ENCODE measurements around the gene MRPL9. TPM values are rescaled to one million over a fixed set of nuclear protein-coding genes. Genes with fewer than 3 reads are reported as not detected.

MRPL9 gene
- 10 to 100 TPM; 46.5 to 51.2 (median 50.9) TPM for total RNA-seq
- long read RNA-seq, donor 1, transcript MRPL9-202 (7 exons, 1,296 nt): major isoform, 37 of 48 reads
- long read RNA-seq, donor 1, partial matches to known transcripts: 5 of 48 reads
- long read RNA-seq, donor 1, other reads (novel, unspliced or antisense): 5 of 48 reads
- long read RNA-seq, donor 2, transcript MRPL9-202 (7 exons, 1,296 nt): major isoform, 28 of 32 reads
- long read RNA-seq, donor 2, partial matches to known transcripts: 0 of 32 reads
- long read RNA-seq, donor 2, other reads (novel, unspliced or antisense): 4 of 32 reads

DNA sequence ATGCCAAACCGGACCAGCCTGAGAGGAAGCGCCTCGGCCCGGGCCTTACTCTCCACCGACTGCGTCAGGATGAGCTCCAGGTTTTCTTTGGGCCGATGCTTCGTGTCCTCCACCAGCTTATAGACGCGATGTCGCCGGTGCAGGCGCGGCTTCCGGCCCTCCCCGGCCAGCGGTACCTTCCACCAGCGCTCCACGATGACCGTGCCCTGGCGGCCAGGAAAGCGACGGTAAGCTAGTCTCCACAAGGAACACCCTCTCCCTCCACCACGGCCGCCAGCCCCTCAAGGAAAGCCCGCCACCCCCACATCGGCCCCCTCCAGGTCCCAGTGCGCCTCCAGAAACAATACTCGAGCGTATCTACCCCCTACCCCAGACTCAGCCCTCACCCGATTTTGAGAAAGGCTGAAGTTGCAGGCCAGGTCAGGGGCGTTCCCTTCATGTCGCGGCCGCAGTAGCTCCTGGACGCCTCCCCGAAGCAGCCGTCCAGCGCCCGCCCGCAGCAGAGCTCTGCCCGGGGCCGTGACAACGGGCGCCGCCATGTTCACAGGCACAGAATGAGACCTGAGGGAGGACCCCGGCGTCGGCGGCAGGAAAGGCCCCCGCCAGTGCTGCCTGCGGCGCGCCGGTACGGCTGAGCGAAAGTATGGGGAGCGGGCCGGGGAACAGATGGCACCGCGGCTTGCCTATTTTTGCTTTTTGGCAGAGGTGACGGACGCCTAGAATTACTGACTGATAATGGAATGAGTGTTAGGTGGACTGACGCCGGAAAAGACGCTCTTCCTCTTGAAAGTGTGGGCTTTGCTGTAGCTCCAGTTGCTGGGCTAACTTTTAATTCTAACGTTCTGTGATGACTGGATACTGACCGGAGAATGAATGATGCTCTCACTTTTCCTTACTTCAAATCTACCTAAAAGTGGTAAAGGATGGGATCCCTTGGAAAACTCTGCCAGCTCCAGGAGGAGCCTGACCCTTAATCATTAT, at the start of gene MRPL9:
Gene MRPL9 (minus strand): TSS at position 556 of the 981 bp plus-strand sequence. CDS start 17 bp downstream, at position 539.
- DNase-seq (peak; percentile 88 to 90 (median 89)), ATAC-seq (peak; percentile 99)
- Histone ChIP-seq H3K4me3 (peak within 1 kb of the TSS; percentile 65), H3K4me1 (ENCODE audit: low read depth) (peaks cover 6% of the 10 kb centered on the region), H3K36me3 (ENCODE audit: low read depth) (no peaks in the 10 kb centered on the region), H3K9me3 (no peaks in the 10 kb centered on the region)
- intact Hi-C loops (cut with DNase I, micrococcal nuclease): no loop called here
- TF ChIP-seq, protein P1, sequence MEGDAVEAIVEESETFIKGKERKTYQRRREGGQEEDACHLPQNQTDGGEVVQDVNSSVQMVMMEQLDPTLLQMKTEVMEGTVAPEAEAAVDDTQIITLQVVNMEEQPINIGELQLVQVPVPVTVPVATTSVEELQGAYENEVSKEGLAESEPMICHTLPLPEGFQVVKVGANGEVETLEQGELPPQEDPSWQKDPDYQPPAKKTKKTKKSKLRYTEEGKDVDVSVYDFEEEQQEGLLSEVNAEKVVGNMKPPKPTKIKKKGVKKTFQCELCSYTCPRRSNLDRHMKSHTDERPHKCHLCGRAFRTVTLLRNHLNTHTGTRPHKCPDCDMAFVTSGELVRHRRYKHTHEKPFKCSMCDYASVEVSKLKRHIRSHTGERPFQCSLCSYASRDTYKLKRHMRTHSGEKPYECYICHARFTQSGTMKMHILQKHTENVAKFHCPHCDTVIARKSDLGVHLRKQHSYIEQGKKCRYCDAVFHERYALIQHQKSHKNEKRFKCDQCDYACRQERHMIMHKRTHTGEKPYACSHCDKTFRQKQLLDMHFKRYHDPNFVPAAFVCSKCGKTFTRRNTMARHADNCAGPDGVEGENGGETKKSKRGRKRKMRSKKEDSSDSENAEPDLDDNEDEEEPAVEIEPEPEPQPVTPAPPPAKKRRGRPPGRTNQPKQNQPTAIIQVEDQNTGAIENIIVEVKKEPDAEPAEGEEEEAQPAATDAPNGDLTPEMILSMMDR (IDR thresholded peaks at IDR 0.05): no peak

DNA sequence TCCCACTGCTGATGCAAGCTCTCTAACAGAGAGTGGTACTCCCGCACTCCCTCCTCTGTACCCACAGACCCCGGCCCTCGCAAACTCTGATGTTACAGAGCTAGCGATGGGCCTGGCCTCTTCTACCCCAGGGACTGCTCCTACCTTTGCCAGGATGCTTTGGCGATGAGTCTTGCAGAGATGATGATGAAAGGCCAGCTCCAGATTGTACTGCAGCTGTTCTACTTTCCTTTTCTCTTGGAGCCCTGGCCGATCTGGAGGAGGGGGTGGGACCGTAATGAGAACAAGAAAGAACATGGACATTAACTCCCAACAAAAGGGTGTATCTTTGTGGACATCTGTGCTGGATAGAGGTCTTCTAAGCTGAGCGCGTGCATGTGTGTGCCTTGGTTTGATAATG, 47.9 kb upstream of the MRPL9 start:
- Histone ChIP-seq H3K4me1 (ENCODE audit: low read depth) (no peaks in the 10 kb centered on the region), H3K36me3 (ENCODE audit: low read depth) (no peaks in the 10 kb centered on the region), H3K4me3 (no peak overlapping the region), H3K9me3 (no peaks in the 10 kb centered on the region)
- ATAC-seq: no peak
- no peak for DNase-seq
- intact Hi-C loops (cut with DNase I, micrococcal nuclease): no loop called here
- TF ChIP-seq, protein P1 (IDR thresholded peaks at IDR 0.05): no peak

DNA sequence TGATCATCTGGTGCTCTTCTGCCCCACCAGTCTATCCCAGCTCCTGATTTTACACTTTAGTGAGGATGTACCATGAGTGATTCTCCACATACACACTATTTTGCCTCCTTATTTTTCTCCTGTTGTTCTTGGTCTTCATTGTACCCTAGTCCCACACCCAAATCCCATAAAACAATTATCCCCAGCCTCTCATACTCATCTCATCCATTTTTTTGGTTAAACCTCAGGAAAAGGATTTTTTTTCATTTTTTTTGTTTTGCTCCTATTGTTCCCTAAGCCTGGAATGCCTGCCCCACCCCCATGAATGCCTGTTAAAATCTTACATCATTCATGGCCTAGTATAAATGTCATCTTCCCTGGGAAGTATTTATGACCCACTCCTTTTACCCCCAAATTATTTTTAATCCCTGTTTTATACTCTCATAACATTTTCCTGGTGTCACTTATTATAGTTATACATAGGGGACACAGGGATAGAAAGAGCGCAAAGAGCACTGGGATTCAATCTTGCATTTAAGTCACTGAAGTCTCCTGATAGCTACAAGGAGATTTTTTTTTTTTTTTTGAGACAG, 46.8 kb upstream of the MRPL9 start:
- no peak for ATAC-seq
- H3K4me1 ChIP-seq (ENCODE audit: low read depth): no peaks in the 10 kb centered on the region
- intact Hi-C loops (cut with DNase I, micrococcal nuclease): no loop called here
- H3K4me3 ChIP-seq: no peak overlapping the region
- TF ChIP-seq, protein P1 (IDR thresholded peaks at IDR 0.05): no peak
- H3K36me3 ChIP-seq (ENCODE audit: low read depth): no peaks in the 10 kb centered on the region
- no peak for DNase-seq
- no peaks in the 10 kb centered on the region for H3K9me3 ChIP-seq

DNA sequence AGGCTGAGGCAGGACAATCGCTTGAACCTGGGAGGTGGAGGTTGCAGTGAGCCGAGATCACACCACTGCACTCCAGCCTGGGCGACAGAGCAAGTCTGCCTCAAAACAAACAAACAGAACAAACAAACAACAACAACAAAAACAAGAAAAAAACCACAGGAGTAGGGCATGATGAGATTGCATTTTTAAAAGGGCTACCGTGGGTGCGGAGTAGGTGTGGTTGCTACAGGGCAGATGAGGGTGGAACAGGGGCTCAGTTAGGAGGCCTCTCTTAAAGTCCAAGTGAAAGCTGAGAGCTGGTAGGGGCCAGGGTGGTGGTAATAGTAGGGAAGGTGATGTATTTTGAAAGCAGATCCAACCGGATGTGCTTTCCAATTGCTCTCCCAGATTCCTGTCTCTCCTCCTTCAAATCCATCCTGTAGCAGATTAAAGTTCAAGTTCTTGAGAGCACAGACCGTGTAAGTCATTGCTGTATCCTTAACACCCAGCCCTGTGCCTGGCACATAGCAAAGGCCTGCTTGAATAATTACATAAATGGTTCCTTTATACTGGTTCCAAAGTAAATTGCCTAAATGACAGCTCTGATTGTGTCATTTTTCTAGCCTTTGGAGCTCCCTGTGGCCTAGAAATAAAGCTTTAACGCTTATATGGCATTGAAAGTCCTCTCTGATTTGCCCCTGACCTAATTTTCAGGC, 46.1 kb upstream of the MRPL9 start:
- TF ChIP-seq, protein P1 (IDR thresholded peaks at IDR 0.05): no peak
- Histone ChIP-seq H3K36me3 (ENCODE audit: low read depth) (no peaks in the 10 kb centered on the region), H3K4me1 (ENCODE audit: low read depth) (no peaks in the 10 kb centered on the region), H3K4me3 (no peak overlapping the region), H3K9me3 (no peaks in the 10 kb centered on the region)
- no peak for DNase-seq
- intact Hi-C loops (cut with DNase I, micrococcal nuclease): no loop called here
- no peak for ATAC-seq

DNA sequence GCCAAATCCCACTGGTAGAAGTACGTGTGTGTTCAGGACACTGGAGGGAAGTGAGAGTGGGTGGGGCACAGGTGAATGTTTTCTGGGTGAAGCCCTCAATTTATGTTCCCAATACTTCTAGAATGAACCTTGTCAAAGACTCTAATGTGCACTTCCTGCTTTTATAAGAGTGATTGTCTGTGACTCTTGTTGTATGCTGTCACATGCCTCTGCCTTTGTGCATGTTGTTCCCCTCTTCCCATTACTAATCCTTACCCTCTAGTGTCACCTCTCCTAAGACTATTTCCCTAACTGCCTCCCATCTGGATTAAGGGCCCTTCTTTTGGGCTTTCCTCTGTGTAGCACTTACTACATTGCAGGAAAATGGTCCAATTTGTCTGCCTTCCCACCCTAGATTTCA, 44.5 kb upstream of the MRPL9 start:
- H3K9me3 ChIP-seq: no peaks in the 10 kb centered on the region
- no peak overlapping the region for H3K4me3 ChIP-seq
- TF ChIP-seq, protein P1 (IDR thresholded peaks at IDR 0.05): no peak
- intact Hi-C loops (cut with DNase I, micrococcal nuclease): no loop called here
- H3K4me1 ChIP-seq (ENCODE audit: low read depth): no peaks in the 10 kb centered on the region
- no peaks in the 10 kb centered on the region for H3K36me3 ChIP-seq (ENCODE audit: low read depth)
- DNase-seq (no peak), ATAC-seq (no peak)
